Urinary bladder (tissue), 4 donors: ENCODE measurements around the gene TMA16. TPM values are rescaled to one million over a fixed set of nuclear protein-coding genes. Genes with fewer than 3 reads are reported as not detected.
"Not testable (repeated sequence)": the region's sequence is repeated elsewhere in the genome, so short reads cannot be mapped to it uniquely, and the experiment has no call there.

Source experiments
- DNase-seq: peaks from one replicate; pipeline ENCODE4 v3.0.0-alpha.2; 2015; ENCODE audit errors: extremely low spot score
- H3K27ac ChIP-seq: one replicate; pipeline ENCODE4 v1.5.1; 2013; ENCODE audit warnings: low read depth, mild to moderate bottlenecking, moderate library complexity
- H3K36me3 ChIP-seq: one replicate; pipeline ENCODE4 v1.6.1; 2013; ENCODE audit warnings: mild to moderate bottlenecking, moderate library complexity; ENCODE audit not compliant: insufficient read depth
- H3K4me1 ChIP-seq: one replicate; pipeline ENCODE4 v1.6.1; 2013; ENCODE audit warnings: mild to moderate bottlenecking, moderate library complexity; ENCODE audit not compliant: insufficient read depth
- H3K4me3 ChIP-seq: one replicate; pipeline ENCODE4 v1.5.1; 2013; ENCODE audit warnings: low read depth, low read length
- WGBS: extraction: QIAGEN DNeasy Blood & Tissue Kit; methylation state at CpG from one replicate; pipeline ENCODE4 v1.1.7; 2013; 5-methylcytosine and 5-hydroxymethylcytosine counted together
- polyA plus RNA-seq: library from polyadenylated mRNA; stranded (reverse); fragments of 200-250 nt; gene quantifications from one replicate; pipeline ENCODE4 v1.2.3, GENCODE V29; 2013
- total RNA-seq: library from RNA; depleted of rRNA; stranded (reverse); fragments of >200 nt; gene quantifications from one replicate; pipeline ENCODE4 v1.2.3, GENCODE V29; 2014
- donor health status: healthy with polysubstance abuse.
- donor health status: healthy.

TMA16 gene
- total RNA-seq (46.7 TPM), polyA plus RNA-seq (15.0 TPM)

DNA sequence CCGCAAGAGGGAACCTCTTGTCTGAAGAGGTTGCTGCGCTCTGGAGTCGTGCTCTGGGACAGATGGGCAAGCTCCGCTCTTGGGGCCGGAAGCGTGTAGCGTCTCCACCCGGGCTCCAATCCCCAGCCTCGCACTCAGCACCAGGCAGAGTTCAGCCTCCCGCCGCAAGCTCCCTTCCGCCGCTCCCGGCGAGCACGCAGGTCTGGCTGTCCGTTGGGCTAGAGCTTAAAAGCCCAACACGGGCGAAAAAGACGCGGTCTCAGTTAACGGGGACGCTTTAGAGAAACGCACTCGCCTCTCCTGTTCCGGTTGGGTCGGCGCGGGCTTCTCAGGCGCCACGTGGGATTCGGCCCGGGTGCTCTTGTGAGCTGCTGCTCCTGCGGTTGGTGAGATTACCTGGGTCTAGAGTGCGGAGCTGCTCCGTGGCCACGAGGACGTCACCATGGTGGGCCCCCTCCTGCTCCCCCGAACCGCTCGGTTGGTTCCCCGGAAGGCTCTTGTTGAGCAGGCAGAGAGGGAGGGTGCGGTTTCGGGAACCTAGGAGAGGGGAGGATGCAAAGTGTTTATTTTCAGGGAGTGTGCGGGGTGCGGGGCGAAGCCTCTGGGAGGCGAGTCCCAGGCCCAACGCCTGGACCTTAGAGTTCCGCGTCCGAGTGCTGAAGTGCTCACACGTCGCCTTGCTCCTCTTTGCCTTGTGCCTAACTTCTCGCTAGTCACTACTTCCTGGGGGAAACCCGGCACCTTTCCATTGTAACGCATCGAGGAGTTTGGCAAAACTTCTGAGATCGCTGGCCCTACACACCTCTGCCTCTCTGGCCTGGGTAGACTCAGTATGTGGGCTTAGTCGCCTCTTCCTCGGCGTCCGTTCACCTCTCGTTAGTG, at the start of gene TMA16:
TSS of gene TMA16 (plus strand) at position 331 of the 882 bp plus-strand sequence. CDS start at position 443, 112 bp downstream.
- DNase-seq, result peak; percentile 83
- Histone ChIP-seq H3K4me3 (peak within 1 kb of the TSS; percentile 70), H3K36me3 (no peaks in the 10 kb centered on the region), H3K4me1 (no peaks in the 10 kb centered on the region), H3K27ac (peak within 1 kb of the TSS; percentile 32)
- WGBS, result under 1% methylated on average over 64 of the region's 64 CpGs

- H3K36me3 ChIP-seq, H3K4me1 ChIP-seq, DNase-seq, H3K4me3 ChIP-seq, H3K27ac ChIP-seq: not testable (repeated sequence)
- 85% methylated on average over 12 of the region's 12 CpGs for whole genome bisulfite sequencing
Observed at GRCh38 chr4:163447023-163447422, 47.5 kb upstream of the TMA16 start.

DNA sequence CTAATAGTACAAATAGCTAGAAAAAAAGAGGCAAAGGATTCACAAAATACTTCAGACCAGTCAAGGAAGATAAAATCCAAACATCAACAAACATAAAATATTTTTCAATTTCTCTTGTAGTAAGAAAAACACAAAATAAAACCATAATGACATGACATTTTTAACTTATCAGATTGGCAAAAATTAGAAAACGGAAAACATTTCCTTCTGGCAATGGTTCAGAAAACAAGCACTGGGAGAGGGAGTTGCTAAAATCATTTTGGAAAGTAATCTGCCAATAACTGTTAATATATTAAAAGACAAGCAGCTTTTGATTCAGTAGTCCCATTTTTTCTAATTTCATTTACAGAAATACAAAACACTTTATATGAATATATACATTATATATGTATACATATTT, 47.0 kb upstream of the TMA16 start:
- no peaks in the 10 kb centered on the region for H3K36me3 ChIP-seq
- no peaks in the 10 kb centered on the region for H3K4me1 ChIP-seq
- H3K27ac ChIP-seq, result no peak overlapping the region
- whole genome bisulfite sequencing, result 51% methylated on average over 1 of the region's 1 CpG
- DNase-seq, result no peak
- H3K4me3 ChIP-seq, result no peak overlapping the region

- WGBS, result 47% methylated on average over 6 of the region's 6 CpGs
- H3K36me3 ChIP-seq, result no peaks in the 10 kb centered on the region
- H3K4me3 ChIP-seq, result no peak overlapping the region
Observed at GRCh38 chr4:163448540-163449203, 45.8 kb upstream of the TMA16 start.

DNA sequence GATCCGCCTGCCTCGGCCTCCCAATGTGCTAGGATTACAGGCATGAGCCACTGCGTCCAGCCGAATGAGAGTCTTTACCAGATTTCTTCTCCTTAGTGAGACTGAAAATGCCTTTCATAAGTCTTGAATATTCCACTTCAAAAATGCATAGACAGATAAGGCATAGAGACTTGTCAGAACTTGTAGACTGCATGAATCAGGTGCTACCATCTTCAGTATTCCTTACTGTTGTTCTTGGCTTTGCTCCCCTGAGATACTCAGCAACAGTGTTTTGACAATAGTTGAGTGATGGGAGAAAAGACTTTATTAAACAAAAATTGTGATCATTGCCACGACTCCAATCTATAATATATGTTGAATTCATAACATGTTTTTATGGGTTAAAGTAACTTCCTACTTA, 31.9 kb upstream of the TMA16 start:
- WGBS, result 87% methylated on average over 5 of the region's 5 CpGs
- Histone ChIP-seq H3K4me1 (no peaks in the 10 kb centered on the region), H3K4me3 (no peak overlapping the region)

More at GRCh38 chr4:163448540-163449203, 45.8 kb upstream of the TMA16 start:
- no peak for DNase-seq
- Histone ChIP-seq H3K27ac (no peak overlapping the region), H3K4me1 (no peaks in the 10 kb centered on the region)

DNA sequence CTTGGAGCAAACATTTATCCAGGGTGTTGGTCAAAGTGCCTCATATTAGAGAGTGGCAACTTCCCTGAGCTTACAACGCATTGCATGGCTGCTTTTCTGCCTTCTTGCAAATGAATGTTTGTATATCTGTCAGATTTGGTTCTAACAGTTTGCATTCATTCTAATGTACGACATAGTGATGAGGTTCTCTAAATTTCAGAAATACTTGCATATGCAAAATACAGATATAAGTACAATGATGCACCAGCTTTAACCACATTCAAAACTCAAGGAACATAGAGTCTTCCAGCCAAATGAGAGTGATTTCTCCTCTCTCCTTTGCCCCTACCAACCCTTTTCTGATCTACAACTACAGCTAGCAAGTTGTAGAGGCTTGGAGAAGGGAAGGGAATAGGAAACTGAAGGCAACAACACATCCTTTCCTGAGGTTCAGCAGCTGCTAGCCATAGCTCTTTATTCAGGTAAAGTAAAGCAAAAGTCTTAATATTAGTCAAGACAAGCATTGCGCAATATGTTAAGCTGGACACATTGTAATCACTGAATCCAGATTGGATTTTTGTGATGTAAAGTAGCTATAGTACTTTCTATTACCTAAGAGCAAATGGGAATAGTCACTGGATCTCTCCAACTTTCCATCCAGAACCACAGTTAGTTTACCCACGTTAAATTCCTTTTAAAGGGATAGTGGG, 27.3 kb upstream of the TMA16 start:
- Histone ChIP-seq H3K4me3 (no peak overlapping the region), H3K36me3 (no peaks in the 10 kb centered on the region), H3K27ac (no peak overlapping the region), H3K4me1 (no peaks in the 10 kb centered on the region)
- no peak for DNase-seq
- 85% methylated on average over 4 of the region's 4 CpGs for WGBS

More for the DNA sequence above, 31.9 kb upstream of the TMA16 start:
- DNase-seq, result no peak
- no peak overlapping the region for H3K27ac ChIP-seq
- H3K36me3 ChIP-seq, result no peaks in the 10 kb centered on the region

- no peak overlapping the region for H3K27ac ChIP-seq
- H3K36me3 ChIP-seq, result no peaks in the 10 kb centered on the region
- 74% methylated on average over 3 of the region's 3 CpGs for WGBS
- no peak for DNase-seq
- no peaks in the 10 kb centered on the region for H3K4me1 ChIP-seq
- H3K4me3 ChIP-seq, result no peak overlapping the region
Observed at GRCh38 chr4:163470391-163470790, 24.1 kb upstream of the TMA16 start.

DNA sequence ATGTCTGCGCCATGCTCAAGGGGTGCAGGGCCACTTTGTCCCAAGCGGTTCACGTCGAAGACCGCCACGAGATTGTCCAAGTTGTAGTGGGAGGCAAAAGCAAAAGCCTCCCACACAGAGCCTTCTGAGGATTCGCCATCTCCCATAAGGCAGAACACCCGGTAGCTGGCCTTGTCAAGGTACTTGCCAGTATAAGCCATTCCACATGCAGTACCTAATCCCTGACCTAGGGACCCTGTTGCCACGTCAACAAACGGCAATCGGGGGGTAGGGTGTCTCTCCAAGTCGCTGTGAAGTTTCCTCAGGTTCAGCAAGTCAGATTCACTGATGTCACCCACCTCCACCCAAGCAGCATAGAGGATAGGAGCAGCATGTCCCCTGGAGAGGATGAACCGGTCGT, 21.4 kb upstream of the TMA16 start:
- Histone ChIP-seq H3K4me3 (no peak overlapping the region), H3K36me3 (no peaks in the 10 kb centered on the region), H3K4me1 (no peaks in the 10 kb centered on the region), H3K27ac (no peak overlapping the region)
- 92% methylated on average over 14 of the region's 14 CpGs for WGBS
- DNase-seq, result no peak

DNA sequence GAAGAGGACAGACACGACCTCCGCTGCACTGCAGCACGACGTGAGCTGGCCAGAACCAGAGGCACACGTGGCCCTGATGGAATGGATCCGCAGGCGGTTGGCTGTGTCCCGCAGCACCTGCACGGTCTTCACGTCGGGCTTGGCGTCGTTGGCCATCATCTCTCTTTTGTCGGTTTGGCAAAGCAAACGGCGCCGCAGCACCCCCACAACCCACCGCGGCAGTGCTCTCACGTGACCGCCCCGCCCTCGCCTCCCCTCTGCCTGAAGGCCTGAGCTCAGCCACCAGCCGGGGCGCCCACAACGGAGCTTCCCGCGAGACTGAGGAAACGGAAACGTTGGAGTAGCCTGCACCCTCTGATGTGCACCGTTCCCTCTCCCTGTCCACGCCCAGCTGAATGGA, 20.9 kb upstream of the TMA16 start, which contains the start of gene TKTL2:
TSS of gene TKTL2 (minus strand) at position 179 of the 400 bp plus-strand sequence. CDS start at position 159, 20 bp downstream.
- Histone ChIP-seq H3K36me3 (no peaks in the 10 kb centered on the region), H3K4me1 (no peaks in the 10 kb centered on the region), H3K4me3 (no peak within 1 kb of the TSS), H3K27ac (no peak within 1 kb of the TSS)
- WGBS, result 92% methylated on average over 32 of the region's 32 CpGs
- no peak for DNase-seq

- no peak overlapping the region for H3K27ac ChIP-seq
- no peak overlapping the region for H3K4me3 ChIP-seq
- DNase-seq, result no peak
- H3K4me1 ChIP-seq, result no peaks in the 10 kb centered on the region
- no peaks in the 10 kb centered on the region for H3K36me3 ChIP-seq
- 90% methylated on average over 3 of the region's 3 CpGs for WGBS
Observed at GRCh38 chr4:163474027-163474426, 20.5 kb upstream of the TMA16 start.

- no peak for DNase-seq
- Histone ChIP-seq H3K27ac (no peak overlapping the region), H3K36me3 (no peaks in the 10 kb centered on the region), H3K4me1 (no peaks in the 10 kb centered on the region), H3K4me3 (no peak overlapping the region)
- 75% methylated on average over 5 of the region's 5 CpGs for WGBS
Observed at GRCh38 chr4:163476761-163477438, 17.6 kb upstream of the TMA16 start.

DNA sequence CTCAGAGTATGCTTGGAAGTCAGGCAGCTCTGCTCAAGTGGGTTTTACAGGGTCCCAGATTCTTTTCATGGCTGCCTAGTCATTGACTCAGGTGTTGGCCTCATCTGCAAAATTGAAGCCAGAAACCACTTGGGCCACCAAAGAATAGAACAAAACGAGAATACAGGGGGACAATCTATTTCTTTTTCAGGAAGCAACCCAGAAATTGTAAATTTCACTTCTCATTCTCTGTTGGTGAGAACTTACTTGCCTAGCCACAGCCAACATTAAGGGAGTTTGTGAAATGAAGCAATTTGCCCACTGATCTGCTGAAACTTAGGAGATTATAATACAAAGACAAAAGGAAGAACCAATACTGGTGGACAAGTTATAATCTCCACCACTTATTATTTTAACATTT, 12.3 kb upstream of the TMA16 start:
- no peaks in the 10 kb centered on the region for H3K4me1 ChIP-seq
- H3K27ac ChIP-seq, result no peak overlapping the region
- no peak for DNase-seq
- 52% methylated on average over 1 of the region's 1 CpG for WGBS
- no peak overlapping the region for H3K4me3 ChIP-seq
- no peaks in the 10 kb centered on the region for H3K36me3 ChIP-seq

DNA sequence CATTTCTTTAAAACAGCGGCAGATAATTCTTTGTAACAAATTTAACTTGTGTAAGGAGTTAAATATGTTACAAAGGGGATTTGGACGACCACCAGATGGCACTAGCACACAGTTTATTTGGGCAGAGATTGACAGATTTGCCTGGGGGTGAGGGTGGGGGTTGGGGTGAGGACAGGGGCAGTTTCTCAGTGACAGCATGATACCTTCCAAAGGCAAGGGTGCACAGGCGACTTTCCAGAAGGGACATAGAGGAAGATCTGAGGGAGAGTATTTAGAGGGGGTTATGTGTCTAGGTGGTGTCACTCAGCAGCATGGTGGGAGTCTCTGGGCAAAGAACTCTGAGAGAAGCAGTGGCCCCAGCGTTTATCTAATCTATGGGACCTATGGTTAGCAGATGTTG, 9.6 kb upstream of the TMA16 start:
- WGBS, result 19% methylated on average over 4 of the region's 4 CpGs

More for the DNA sequence above, 9.6 kb upstream of the TMA16 start:
- H3K36me3 ChIP-seq, result no peaks in the 10 kb centered on the region
- no peaks in the 10 kb centered on the region for H3K4me1 ChIP-seq
- no peak overlapping the region for H3K27ac ChIP-seq
- no peak overlapping the region for H3K4me3 ChIP-seq
- DNase-seq, result no peak
